Muscle of back (tissue), 11 donors: ENCODE data around the gene LPO. TPM values are rescaled to one million over a fixed set of nuclear protein-coding genes. Genes with fewer than 3 reads are reported as not detected.

Experiments used
- DNase-seq, 3 donors: peaks; one replicate each; pipeline versions ENCODE4 v3.0.0 to v3.0.0-alpha.2; 2013
- polyA plus RNA-seq, 10 donors: library from polyadenylated mRNA; unstranded; fragments of 120-200 nt; gene quantifications; one replicate each; pipeline ENCODE4 v1.2.1, GENCODE V29; 2013; ENCODE audit not compliant: insufficient read length in 10 of 10

LPO gene
- polyA plus RNA-seq, 10 donors = 0.07 to 0.29 (median 0.17) TPM; not detected in 1

GRCh38 chr17:58277107-58277801 is 38.9 kb downstream of the LPO start:
- DNase-seq = peak in 1 of 3 donors; percentile 17

- DNase-seq = no peak
Measured at GRCh38 chr17:58277802-58278595, 39.6 kb downstream of the LPO start.

- DNase-seq = no peak
Measured at GRCh38 chr17:58278661-58279015, 40.3 kb downstream of the LPO start.

GRCh38 chr17:58279016-58279711 is 40.8 kb downstream of the LPO start:
- DNase-seq = peak; percentile 48 to 91 (median 81)

GRCh38 chr17:58279736-58280479 is 41.5 kb downstream of the LPO start:
- no peak for DNase-seq

- DNase-seq = no peak
Measured at GRCh38 chr17:58280480-58281217, 42.3 kb downstream of the LPO start, which contains the start of gene MPO. Gene MPO, minus strand, starts transcription at chr17:58280935. Its CDS starts 177 bp downstream, at chr17:58280758.

- peak in 1 of 3 donors; percentile 48 for DNase-seq
Measured at GRCh38 chr17:58281511-58282011, 43.2 kb downstream of the LPO start.

- no peak for DNase-seq
Measured at GRCh38 chr17:58282442-58282841, 44.1 kb downstream of the LPO start.

GRCh38 chr17:58283674-58284612 is 45.6 kb downstream of the LPO start:
- no peak for DNase-seq

- DNase-seq = no peak
Measured at GRCh38 chr17:58284613-58285421, 46.4 kb downstream of the LPO start.

- no peak for DNase-seq
Measured at GRCh38 chr17:58285422-58285810, 47.0 kb downstream of the LPO start.

GRCh38 chr17:58289869-58290268 is 51.5 kb downstream of the LPO start:
- DNase-seq = no peak

GRCh38 chr17:58291246-58291645 is 52.9 kb downstream of the LPO start:
- DNase-seq = no peak

- DNase-seq = no peak
Measured at GRCh38 chr17:58294034-58294433, 55.6 kb downstream of the LPO start.

- no peak for DNase-seq
Measured at GRCh38 chr17:58300336-58300735, 62.0 kb downstream of the LPO start.

GRCh38 chr17:58301504-58302150 is 63.2 kb downstream of the LPO start:
- DNase-seq = no peak

GRCh38 chr17:58302171-58302918 is 64.0 kb downstream of the LPO start:
- no peak for DNase-seq
